HEK293 (cell line): ENCODE results near the gene DUSP6.

ENCODE experiments used
- CTCF ChIA-PET: fragments of 350-600 bp; formaldehyde crosslinking; extraction: SDS; loops from one replicate; lab custom pipeline; 2021; ENCODE audit warnings: antibody characterized with exemption; lab: Yijun Ruan, JAX
- POLR2A ChIA-PET: fragments of 300-600 bp; formaldehyde crosslinking; extraction: SDS; loops from one replicate; lab custom pipeline; 2020; ENCODE audit warnings: antibody characterized with exemption, inconsistent platforms; lab: Yijun Ruan, JAX
- H3K27ac ChIP-seq: fragments of 200-500 bp; sonication (Bioruptor generic); 2 replicates; pipeline ENCODE4 v1.5.1; 2014; ENCODE audit warnings: low read depth, low read length, control low read depth, inconsistent platforms; ENCODE audit errors: extremely low read depth
- H3K36me3 ChIP-seq, 2 experiments: fragments of 200-500 bp in 1 of 2; sonication (Bioruptor generic) in 1 of 2; 1 replicate in 1 of 2; 2 replicates in 1 of 2; pipeline ENCODE4 v1.5.1; 2014 to 2017; ENCODE audit warnings: inconsistent platforms in 2 of 2, low read length in 2 of 2; ENCODE audit not compliant: control insufficient read depth in 2 of 2, insufficient read depth in 1 of 2
- H3K4me1 ChIP-seq: fragments of 200-500 bp; sonication (Bioruptor generic); 2 replicates; pipeline ENCODE4 v1.5.1; 2014; ENCODE audit warnings: mild to moderate bottlenecking, low read length, inconsistent platforms; ENCODE audit not compliant: control insufficient read depth, insufficient read depth
- H3K4me3 ChIP-seq: 2 replicates; pipeline ENCODE4 v1.5.1; 2011; ENCODE audit warnings: low read depth, mild to moderate bottlenecking, control low read depth, low read length, moderate library complexity
- H3K9me3 ChIP-seq: fragments of 200-500 bp; sonication (Bioruptor generic); 2 replicates; pipeline ENCODE4 v1.5.1; 2014; ENCODE audit warnings: low read depth, low read length, inconsistent platforms; ENCODE audit not compliant: control insufficient read depth, insufficient read depth
- GLI2 ChIP-seq: fragments of 450-650 bp; formaldehyde crosslinking; IDR thresholded peaks from 2 replicates; pipeline ENCODE4; 2017; ENCODE audit warnings: missing biosample characterization, missing genetic modification characterization, low read depth, borderline replicate concordance
- PRDM6 ChIP-seq: fragments of 450-650 bp; formaldehyde crosslinking; IDR thresholded peaks from 2 replicates; pipeline ENCODE4 v1.5.1; 2017; ENCODE audit warnings: missing biosample characterization, missing genetic modification characterization
- SCRT1 ChIP-seq: fragments of 450-650 bp; formaldehyde crosslinking; IDR thresholded peaks from 2 replicates; pipeline ENCODE4 v1.5.1; 2016; ENCODE audit warnings: missing biosample characterization, missing genetic modification characterization, borderline replicate concordance
- TRIM28 ChIP-seq: IDR thresholded peaks from 2 replicates; pipeline ENCODE4 v1.6.1; 2011; ENCODE audit warnings: low read length, control low read depth, borderline replicate concordance
- ZBTB48 ChIP-seq: fragments of 450-650 bp; formaldehyde crosslinking; IDR thresholded peaks from 2 replicates; pipeline ENCODE4 v1.5.1; 2016; ENCODE audit warnings: missing biosample characterization, missing genetic modification characterization
- ZBTB8A ChIP-seq: fragments of 450-650 bp; formaldehyde crosslinking; IDR thresholded peaks from 2 replicates; pipeline ENCODE4 v1.5.1; 2016; ENCODE audit warnings: missing biosample characterization, missing genetic modification characterization
- ZEB2 ChIP-seq: fragments of 450-650 bp; formaldehyde crosslinking; IDR thresholded peaks from 2 replicates; pipeline ENCODE4 v1.5.1; 2016; ENCODE audit warnings: missing biosample characterization, missing genetic modification characterization
- ZFHX2 ChIP-seq: fragments of 450-650 bp; formaldehyde crosslinking; conservative IDR thresholded peaks from 2 replicates; pipeline ENCODE4 v1.5.1; 2016; ENCODE audit warnings: missing biosample characterization, missing genetic modification characterization
- ZFP41 ChIP-seq: fragments of 450-650 bp; formaldehyde crosslinking; IDR thresholded peaks from 2 replicates; pipeline ENCODE4 v1.5.1; 2016; ENCODE audit warnings: missing biosample characterization, missing genetic modification characterization, borderline replicate concordance
- ZIC2 ChIP-seq: fragments of 450-650 bp; formaldehyde crosslinking; IDR thresholded peaks from 2 replicates; pipeline ENCODE4 v1.5.1; 2016; ENCODE audit warnings: missing biosample characterization, missing genetic modification characterization
- ZNF2 ChIP-seq: fragments of 450-650 bp; formaldehyde crosslinking; IDR thresholded peaks from 2 replicates; pipeline ENCODE4 v1.5.1; 2016; ENCODE audit warnings: missing biosample characterization, missing genetic modification characterization
- ZNF202 ChIP-seq: fragments of 450-650 bp; formaldehyde crosslinking; IDR thresholded peaks from 2 replicates; pipeline ENCODE4 v1.5.1; 2016; ENCODE audit warnings: missing biosample characterization, missing genetic modification characterization, borderline replicate concordance
- ZNF23 ChIP-seq: fragments of 450-650 bp; formaldehyde crosslinking; IDR thresholded peaks from 2 replicates; pipeline ENCODE4 v1.5.1; 2016; ENCODE audit warnings: missing biosample characterization, missing genetic modification characterization, borderline replicate concordance
- ZNF266 ChIP-seq: fragments of 450-650 bp; formaldehyde crosslinking; IDR thresholded peaks from 2 replicates; pipeline ENCODE4 v1.5.1; 2016; ENCODE audit warnings: missing biosample characterization, missing genetic modification characterization, low read depth
- ZNF274 ChIP-seq, 2 experiments: fragments of 200-500 bp in 1 of 2; fragments of 450-650 bp in 1 of 2; sonication (Bioruptor generic) in 1 of 2; formaldehyde crosslinking in 1 of 2; IDR thresholded peaks; 2 replicates each; pipeline versions ENCODE4 v1.5.1 to v1.6.1; 2014 to 2016; ENCODE audit warnings: borderline replicate concordance in 1 of 2, inconsistent platforms in 1 of 2, low read length in 1 of 2, missing biosample characterization in 1 of 2, missing genetic modification characterization in 1 of 2
- ZNF280D ChIP-seq: fragments of 450-650 bp; formaldehyde crosslinking; IDR thresholded peaks from 2 replicates; pipeline ENCODE4 v1.5.1; 2016; ENCODE audit warnings: missing biosample characterization, missing genetic modification characterization
- ZNF350 ChIP-seq: fragments of 450-650 bp; formaldehyde crosslinking; IDR thresholded peaks from 2 replicates; pipeline ENCODE4 v1.5.0; 2017; ENCODE audit warnings: missing biosample characterization, mild to moderate bottlenecking, missing genetic modification characterization
- ZNF398 ChIP-seq: fragments of 450-650 bp; formaldehyde crosslinking; IDR thresholded peaks from 2 replicates; pipeline ENCODE4 v1.5.1; 2017; ENCODE audit warnings: missing biosample characterization, missing genetic modification characterization
- ZNF423 ChIP-seq: fragments of 450-650 bp; formaldehyde crosslinking; IDR thresholded peaks from 2 replicates; pipeline ENCODE4 v1.5.1; 2016; ENCODE audit warnings: missing biosample characterization, missing genetic modification characterization
- ZNF529 ChIP-seq: fragments of 450-650 bp; formaldehyde crosslinking; IDR thresholded peaks from 2 replicates; pipeline ENCODE4 v1.5.1; 2017; ENCODE audit warnings: missing genetic modification characterization, missing biosample characterization; ENCODE audit not compliant: insufficient replicate concordance
- ZNF571 ChIP-seq: fragments of 450-650 bp; formaldehyde crosslinking; IDR thresholded peaks from 2 replicates; pipeline ENCODE4 v1.5.0; 2017; ENCODE audit warnings: missing biosample characterization, missing genetic modification characterization
- ZNF830 ChIP-seq: fragments of 450-650 bp; IDR thresholded peaks from 2 replicates; pipeline ENCODE4 v1.5.0; 2018; ENCODE audit warnings: missing biosample characterization, missing genetic modification characterization, low read depth, mild to moderate bottlenecking, moderate library complexity

Gene DUSP6

GRCh38 chr12:89389755-89390661 is 37.7 kb upstream of the DUSP6 start:
- Histone ChIP-seq H3K4me3 (no peak overlapping the region), H3K9me3 (no peaks in the 10 kb centered on the region), H3K27ac (no peak overlapping the region), H3K36me3 (no peaks in the 10 kb centered on the region), H3K4me1 (peaks cover 3% of the 10 kb centered on the region; the same call in 1 of the 2 replicates)
- POLR2A ChIA-PET, result no interaction called here
- CTCF ChIA-PET, result no interaction called here
- no peak for TF ChIP-seq ZNF529 (tag by site-specific recombination)
- TF ChIP-seq PRDM6 (tag by site-specific recombination), result 0 out of 2 replicates have a peak, but pooled peaks have one; percentile 9
- TF ChIP-seq ZNF423, result no peak
- TF ChIP-seq ZBTB48 (tag by site-specific recombination), result no peak
- TF ChIP-seq ZNF2, result peak; percentile 68; the same call in 1 of the 2 replicates

- POLR2A ChIA-PET, result no interaction called here
- Histone ChIP-seq H3K36me3 (no peaks in the 10 kb centered on the region), H3K4me1 (peaks cover 19% of the 10 kb centered on the region), H3K9me3 (no peaks in the 10 kb centered on the region), H3K4me3 (no peak overlapping the region), H3K27ac (no peak overlapping the region)
- CTCF ChIA-PET, result interaction anchor here (0.7 kb wide), 1 partner anchor 34 kb away, joined by 3 read pairs; no protein-coding TSS in a partner anchor
- TF ChIP-seq ZNF23 (tag by site-specific recombination), result no peak
- no peak for TF ChIP-seq ZNF571 (tag by site-specific recombination)
- 0 out of 2 replicates have a peak, but pooled peaks have one; percentile 16 for TF ChIP-seq TRIM28
- TF ChIP-seq ZNF202 (tag by site-specific recombination), result no peak
- no peak for TF ChIP-seq ZNF830 (tag by site-specific recombination)
- no peak for TF ChIP-seq ZNF280D (tag by site-specific recombination)
- TF ChIP-seq ZNF266, result no peak
- TF ChIP-seq ZNF274 (IDR thresholded peaks at IDR 0.05; ENCODE audit: low read length), result no peak
- TF ChIP-seq ZNF274 (tag by site-specific recombination; IDR thresholded peaks at IDR 0.05; ENCODE audit: borderline replicate concordance), result no peak
- no peak for TF ChIP-seq GLI2
- TF ChIP-seq ZFHX2, result 0 out of 2 replicates have a peak, but pooled peaks have one; percentile 16
- no peak for TF ChIP-seq ZEB2 (tag by site-specific recombination)
- TF ChIP-seq ZFP41 (tag by site-specific recombination), result no peak
- no peak for TF ChIP-seq SCRT1 (tag by site-specific recombination)
- no peak for TF ChIP-seq ZNF350 (tag by site-specific recombination)
- no peak for TF ChIP-seq ZIC2 (tag by site-specific recombination)
- no peak for TF ChIP-seq ZBTB8A (tag by site-specific recombination)
- no peak for TF ChIP-seq ZNF398 (tag by site-specific recombination)
Measured at GRCh38 chr12:89386138-89386537, 33.8 kb upstream of the DUSP6 start.
